HepG2 (cell line): ENCODE results near the gene R3HDM4. TPM values are rescaled to one million over a fixed set of nuclear protein-coding genes. Genes with fewer than 3 reads are reported as not detected.

Experiments
- CC2D1A ChIP-seq: sonication (generic); formaldehyde crosslinking; IDR thresholded peaks from 2 replicates; pipeline ENCODE4 v1.8.1; 2023; ENCODE audit warnings: mild to moderate bottlenecking, missing genetic modification reagents
- CEBPG ChIP-seq: IDR thresholded peaks from 2 replicates; pipeline ENCODE4 v1.6.1; 2016
- FOXA3 ChIP-seq: IDR thresholded peaks from 2 replicates; pipeline ENCODE4 v1.6.1; 2016; ENCODE audit warnings: missing genetic modification reagents, missing compliant biosample characterization
- NCOR1 ChIP-seq: fragments of 200-600 bp; sonication (generic); IDR thresholded peaks from 2 replicates; pipeline ENCODE4 v1.7.0; 2017; ENCODE audit warnings: antibody characterized with exemption, low read length, borderline replicate concordance
- PHF21A ChIP-seq: sonication (generic); formaldehyde crosslinking; IDR thresholded peaks from 2 replicates; pipeline ENCODE4 v1.5.0; 2020; ENCODE audit warnings: mild to moderate bottlenecking, missing genetic modification reagents
- RBM22 ChIP-seq: fragments of 200-400 bp; formaldehyde crosslinking; optimal IDR thresholded peaks from 2 replicates; pipeline ENCODE3; 2017; ENCODE audit warnings: mild to moderate bottlenecking, low read length, moderate library complexity
- SIX4 ChIP-seq: sonication (generic); formaldehyde crosslinking; IDR thresholded peaks from 2 replicates; pipeline ENCODE4 v1.4.0; 2020; ENCODE audit warnings: missing genetic modification reagents
- TCF7 ChIP-seq: sonication (generic); IDR thresholded peaks from 2 replicates; pipeline ENCODE4 v1.6.1; 2016; ENCODE audit warnings: antibody characterized with exemption, low read depth
- ZKSCAN1 ChIP-seq: fragments of 150-350 bp; IDR thresholded peaks from 2 replicates; pipeline ENCODE4 v1.6.1; 2014; ENCODE audit warnings: low read length
- ZNF160 ChIP-seq: sonication (generic); formaldehyde crosslinking; IDR thresholded peaks from 2 replicates; pipeline ENCODE4 v1.8.0; 2022; ENCODE audit warnings: mild to moderate bottlenecking, inconsistent platforms, missing genetic modification reagents
- ZNF782 ChIP-seq: sonication (generic); formaldehyde crosslinking; IDR thresholded peaks from 2 replicates; pipeline ENCODE4 v1.4.0; 2020; ENCODE audit warnings: missing genetic modification reagents, mild to moderate bottlenecking, borderline replicate concordance
- ZNF816 ChIP-seq: sonication (generic); formaldehyde crosslinking; IDR thresholded peaks from 2 replicates; pipeline ENCODE4 v1.8.0; 2022; ENCODE audit warnings: missing genetic modification reagents, mild to moderate bottlenecking, borderline replicate concordance
- polyA plus RNA-seq, 8 experiments: library from polyadenylated mRNA; depleted of rRNA in 3 of 8; stranded (reverse) in 7 of 8; unstranded in 1 of 8; fragments of >200 nt; fragmentation: Illumina TruSeq in 4 of 8; extraction: Trizol in 4 of 8; gene quantifications; 2 replicates each; pipeline versions ENCODE4 v1.2.1 to v1.2.3, GENCODE V29; 2011 to 2016; ENCODE audit warnings: low read depth in 4 of 8, missing spikeins in 1 of 8, mixed read lengths in 1 of 8; ENCODE audit not compliant: insufficient read depth in 1 of 8
- total RNA-seq, 5 experiments: library from RNA; depleted of rRNA; stranded (reverse); fragments of >200 nt; fragmentation: Illumina TruSeq; extraction: Trizol; gene quantifications; 2 replicates each; pipeline ENCODE4 v1.2.3, GENCODE V29; 2016; ENCODE audit warnings: low read depth in 1 of 5
- TF ChIP-seq, protein P1 (sequence below): sonication (generic); formaldehyde crosslinking; IDR thresholded peaks from 2 replicates; pipeline ENCODE4 v1.5.1; 2020; ENCODE audit warnings: mild to moderate bottlenecking, missing genetic modification reagents, borderline replicate concordance
- TF ChIP-seq, protein P2 (sequence below): sonication (generic); formaldehyde crosslinking; IDR thresholded peaks from 2 replicates; pipeline ENCODE4 v1.9.0; 2022; ENCODE audit warnings: missing genetic modification reagents, mild to moderate bottlenecking, borderline replicate concordance
- TF ChIP-seq, protein P3 (sequence below): sonication (generic); formaldehyde crosslinking; IDR thresholded peaks from 2 replicates; pipeline ENCODE4 v1.4.0; 2020; ENCODE audit warnings: mild to moderate bottlenecking, missing genetic modification reagents, borderline replicate concordance
- TF ChIP-seq, protein P4 (sequence below): conservative IDR thresholded peaks from 2 replicates; pipeline ENCODE4 v1.6.1; 2018; ENCODE audit warnings: missing genetic modification reagents
- TF ChIP-seq, protein P5 (sequence below): sonication (generic); formaldehyde crosslinking; IDR thresholded peaks from 2 replicates; pipeline ENCODE4 v1.4.0; 2020; ENCODE audit warnings: missing genetic modification reagents, borderline replicate concordance

Gene R3HDM4
- total and polyA plus RNA-seq, 2 of the 13 experiments (the other 11 are each of a cell fraction or from before 2014, with no cell fraction given), result 26.2 to 26.9 TPM

DNA sequence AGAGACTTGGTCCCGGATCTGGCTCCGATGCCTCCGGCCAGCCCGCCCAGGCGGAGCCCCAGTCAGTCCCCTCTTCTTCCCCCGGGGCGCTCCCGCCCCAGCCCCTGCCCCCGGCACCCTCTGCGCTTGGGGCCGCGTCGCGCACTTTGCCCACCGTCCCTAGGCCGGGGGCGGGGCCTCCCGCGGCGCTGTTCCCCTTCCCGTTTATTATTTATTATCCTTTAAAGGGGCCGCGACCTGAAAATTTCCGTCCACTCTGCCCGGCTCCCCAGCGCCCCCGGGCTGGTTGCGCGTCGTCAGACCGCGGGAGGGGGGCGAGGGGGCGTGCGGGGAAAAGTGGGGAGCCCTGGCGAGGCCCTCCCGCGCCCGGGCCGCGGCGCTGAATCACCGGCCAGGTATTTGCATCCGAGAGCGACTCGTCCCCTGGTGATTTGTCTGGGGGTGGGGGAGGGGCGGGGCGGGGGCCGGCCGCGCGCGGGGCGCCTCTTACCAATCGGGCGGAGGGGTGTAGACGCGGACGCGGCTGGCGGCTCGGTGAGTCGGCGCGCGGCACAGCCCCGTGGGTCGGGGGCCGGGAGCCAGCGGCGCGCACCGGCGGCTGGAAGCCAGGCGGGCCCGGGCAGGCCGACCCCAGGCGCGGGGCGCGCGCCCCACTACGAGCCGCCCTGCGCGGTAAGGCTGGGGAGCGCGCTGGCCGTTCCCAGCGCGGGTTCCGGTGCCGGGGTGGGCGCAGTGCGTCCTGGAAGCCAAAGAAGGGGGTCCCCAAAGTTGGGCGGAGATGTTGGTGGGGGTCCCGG lies 12.7 kb upstream of the R3HDM4 start, which contains the start of gene ARID3A (continued):
- TF ChIP-seq, protein P1, sequence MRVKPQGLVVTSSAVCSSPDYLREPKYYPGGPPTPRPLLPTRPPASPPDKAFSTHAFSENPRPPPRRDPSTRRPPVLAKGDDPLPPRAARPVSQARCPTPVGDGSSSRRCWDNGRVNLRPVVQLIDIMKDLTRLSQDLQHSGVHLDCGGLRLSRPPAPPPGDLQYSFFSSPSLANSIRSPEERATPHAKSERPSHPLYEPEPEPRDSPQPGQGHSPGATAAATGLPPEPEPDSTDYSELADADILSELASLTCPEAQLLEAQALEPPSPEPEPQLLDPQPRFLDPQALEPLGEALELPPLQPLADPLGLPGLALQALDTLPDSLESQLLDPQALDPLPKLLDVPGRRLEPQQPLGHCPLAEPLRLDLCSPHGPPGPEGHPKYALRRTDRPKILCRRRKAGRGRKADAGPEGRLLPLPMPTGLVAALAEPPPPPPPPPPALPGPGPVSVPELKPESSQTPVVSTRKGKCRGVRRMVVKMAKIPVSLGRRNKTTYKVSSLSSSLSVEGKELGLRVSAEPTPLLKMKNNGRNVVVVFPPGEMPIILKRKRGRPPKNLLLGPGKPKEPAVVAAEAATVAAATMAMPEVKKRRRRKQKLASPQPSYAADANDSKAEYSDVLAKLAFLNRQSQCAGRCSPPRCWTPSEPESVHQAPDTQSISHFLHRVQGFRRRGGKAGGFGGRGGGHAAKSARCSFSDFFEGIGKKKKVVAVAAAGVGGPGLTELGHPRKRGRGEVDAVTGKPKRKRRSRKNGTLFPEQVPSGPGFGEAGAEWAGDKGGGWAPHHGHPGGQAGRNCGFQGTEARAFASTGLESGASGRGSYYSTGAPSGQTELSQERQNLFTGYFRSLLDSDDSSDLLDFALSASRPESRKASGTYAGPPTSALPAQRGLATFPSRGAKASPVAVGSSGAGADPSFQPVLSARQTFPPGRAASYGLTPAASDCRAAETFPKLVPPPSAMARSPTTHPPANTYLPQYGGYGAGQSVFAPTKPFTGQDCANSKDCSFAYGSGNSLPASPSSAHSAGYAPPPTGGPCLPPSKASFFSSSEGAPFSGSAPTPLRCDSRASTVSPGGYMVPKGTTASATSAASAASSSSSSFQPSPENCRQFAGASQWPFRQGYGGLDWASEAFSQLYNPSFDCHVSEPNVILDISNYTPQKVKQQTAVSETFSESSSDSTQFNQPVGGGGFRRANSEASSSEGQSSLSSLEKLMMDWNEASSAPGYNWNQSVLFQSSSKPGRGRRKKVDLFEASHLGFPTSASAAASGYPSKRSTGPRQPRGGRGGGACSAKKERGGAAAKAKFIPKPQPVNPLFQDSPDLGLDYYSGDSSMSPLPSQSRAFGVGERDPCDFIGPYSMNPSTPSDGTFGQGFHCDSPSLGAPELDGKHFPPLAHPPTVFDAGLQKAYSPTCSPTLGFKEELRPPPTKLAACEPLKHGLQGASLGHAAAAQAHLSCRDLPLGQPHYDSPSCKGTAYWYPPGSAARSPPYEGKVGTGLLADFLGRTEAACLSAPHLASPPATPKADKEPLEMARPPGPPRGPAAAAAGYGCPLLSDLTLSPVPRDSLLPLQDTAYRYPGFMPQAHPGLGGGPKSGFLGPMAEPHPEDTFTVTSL (CRISPR knock-in tag), result no peak
- TF ChIP-seq FOXA3 (CRISPR knock-in tag) (peak; percentile 24; the same call in 1 of the 2 replicates), CEBPG (no peak), ZNF782 (no peak), CC2D1A (CRISPR knock-in tag) (no peak), ZKSCAN1 (no peak), ZNF816 (CRISPR knock-in tag) (no peak), SIX4 (CRISPR knock-in tag) (no peak), RBM22 (peak; percentile 24), ZNF160 (CRISPR knock-in tag) (no peak), PHF21A (CRISPR knock-in tag) (peak; percentile 48; the same call in 1 of the 2 replicates), NCOR1 (no peak; the same call in 1 of the 2 replicates), TCF7 (0 out of 2 replicates have a peak, but pooled peaks have one; percentile 11)
- TF ChIP-seq, protein P2, sequence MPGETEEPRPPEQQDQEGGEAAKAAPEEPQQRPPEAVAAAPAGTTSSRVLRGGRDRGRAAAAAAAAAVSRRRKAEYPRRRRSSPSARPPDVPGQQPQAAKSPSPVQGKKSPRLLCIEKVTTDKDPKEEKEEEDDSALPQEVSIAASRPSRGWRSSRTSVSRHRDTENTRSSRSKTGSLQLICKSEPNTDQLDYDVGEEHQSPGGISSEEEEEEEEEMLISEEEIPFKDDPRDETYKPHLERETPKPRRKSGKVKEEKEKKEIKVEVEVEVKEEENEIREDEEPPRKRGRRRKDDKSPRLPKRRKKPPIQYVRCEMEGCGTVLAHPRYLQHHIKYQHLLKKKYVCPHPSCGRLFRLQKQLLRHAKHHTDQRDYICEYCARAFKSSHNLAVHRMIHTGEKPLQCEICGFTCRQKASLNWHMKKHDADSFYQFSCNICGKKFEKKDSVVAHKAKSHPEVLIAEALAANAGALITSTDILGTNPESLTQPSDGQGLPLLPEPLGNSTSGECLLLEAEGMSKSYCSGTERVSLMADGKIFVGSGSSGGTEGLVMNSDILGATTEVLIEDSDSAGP (CRISPR knock-in tag), result peak; percentile 99
- TF ChIP-seq, protein P3, sequence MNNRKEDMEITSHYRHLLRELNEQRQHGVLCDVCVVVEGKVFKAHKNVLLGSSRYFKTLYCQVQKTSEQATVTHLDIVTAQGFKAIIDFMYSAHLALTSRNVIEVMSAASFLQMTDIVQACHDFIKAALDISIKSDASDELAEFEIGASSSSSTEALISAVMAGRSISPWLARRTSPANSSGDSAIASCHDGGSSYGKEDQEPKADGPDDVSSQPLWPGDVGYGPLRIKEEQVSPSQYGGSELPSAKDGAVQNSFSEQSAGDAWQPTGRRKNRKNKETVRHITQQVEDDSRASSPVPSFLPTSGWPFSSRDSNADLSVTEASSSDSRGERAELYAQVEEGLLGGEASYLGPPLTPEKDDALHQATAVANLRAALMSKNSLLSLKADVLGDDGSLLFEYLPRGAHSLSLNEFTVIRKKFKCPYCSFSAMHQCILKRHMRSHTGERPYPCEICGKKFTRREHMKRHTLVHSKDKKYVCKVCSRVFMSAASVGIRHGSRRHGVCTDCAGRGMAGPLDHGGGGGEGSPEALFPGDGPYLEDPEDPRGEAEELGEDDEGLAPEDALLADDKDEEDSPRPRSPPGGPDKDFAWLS (CRISPR knock-in tag), result no peak
- TF ChIP-seq, protein P4, sequence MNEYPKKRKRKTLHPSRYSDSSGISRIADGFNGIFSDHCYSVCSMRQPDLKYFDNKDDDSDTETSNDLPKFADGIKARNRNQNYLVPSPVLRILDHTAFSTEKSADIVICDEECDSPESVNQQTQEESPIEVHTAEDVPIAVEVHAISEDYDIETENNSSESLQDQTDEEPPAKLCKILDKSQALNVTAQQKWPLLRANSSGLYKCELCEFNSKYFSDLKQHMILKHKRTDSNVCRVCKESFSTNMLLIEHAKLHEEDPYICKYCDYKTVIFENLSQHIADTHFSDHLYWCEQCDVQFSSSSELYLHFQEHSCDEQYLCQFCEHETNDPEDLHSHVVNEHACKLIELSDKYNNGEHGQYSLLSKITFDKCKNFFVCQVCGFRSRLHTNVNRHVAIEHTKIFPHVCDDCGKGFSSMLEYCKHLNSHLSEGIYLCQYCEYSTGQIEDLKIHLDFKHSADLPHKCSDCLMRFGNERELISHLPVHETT (CRISPR knock-in tag), result no peak; the same call in 1 of the 2 replicates
- TF ChIP-seq, protein P5, sequence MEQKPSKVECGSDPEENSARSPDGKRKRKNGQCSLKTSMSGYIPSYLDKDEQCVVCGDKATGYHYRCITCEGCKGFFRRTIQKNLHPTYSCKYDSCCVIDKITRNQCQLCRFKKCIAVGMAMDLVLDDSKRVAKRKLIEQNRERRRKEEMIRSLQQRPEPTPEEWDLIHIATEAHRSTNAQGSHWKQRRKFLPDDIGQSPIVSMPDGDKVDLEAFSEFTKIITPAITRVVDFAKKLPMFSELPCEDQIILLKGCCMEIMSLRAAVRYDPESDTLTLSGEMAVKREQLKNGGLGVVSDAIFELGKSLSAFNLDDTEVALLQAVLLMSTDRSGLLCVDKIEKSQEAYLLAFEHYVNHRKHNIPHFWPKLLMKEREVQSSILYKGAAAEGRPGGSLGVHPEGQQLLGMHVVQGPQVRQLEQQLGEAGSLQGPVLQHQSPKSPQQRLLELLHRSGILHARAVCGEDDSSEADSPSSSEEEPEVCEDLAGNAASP (CRISPR knock-in tag), result peak; percentile 15; the same call in 1 of the 2 replicates
